ENCODE results near the gene PRKRA.

- TF ChIP-seq POLR2A (IDR thresholded peaks at IDR 0.05) (no peak), CTCF (IDR thresholded peaks at IDR 0.05) (no peak)
These were observed 58.8 kb downstream of the PRKRA start for GRCh38 chr2:178392215-178392614.
